ENCODE results near the gene MID2.
"Not testable (repeated sequence)": the region's sequence is repeated elsewhere in the genome, so short reads cannot be mapped to it uniquely, and the experiment has no call there.

The MID2 gene

DNA sequence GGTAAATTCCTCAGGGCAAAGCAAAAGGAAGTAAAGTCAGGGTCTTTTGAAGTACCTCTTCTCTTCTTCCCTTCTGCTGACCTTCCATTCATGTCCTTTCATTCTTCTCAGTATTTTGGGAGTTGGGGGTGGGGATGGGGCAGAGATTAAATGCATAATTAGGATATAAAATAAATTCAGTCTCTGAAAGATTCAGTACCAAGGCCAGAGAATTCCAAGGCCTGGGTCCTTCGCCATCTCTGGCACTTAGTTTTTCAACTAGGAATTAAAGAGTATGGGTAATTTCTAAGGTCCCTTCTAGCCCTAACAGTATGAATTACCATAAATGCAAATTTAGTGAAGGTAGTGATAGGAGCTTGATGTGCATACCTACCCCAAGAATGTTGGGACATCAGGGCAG lies 108.6 kb downstream of the MID2 start:
- no peak for DNase-seq (ENCODE audit: low read depth, low spot score)
- H3K4me3 ChIP-seq (ENCODE audit: low read length): no peak overlapping the region

DNA sequence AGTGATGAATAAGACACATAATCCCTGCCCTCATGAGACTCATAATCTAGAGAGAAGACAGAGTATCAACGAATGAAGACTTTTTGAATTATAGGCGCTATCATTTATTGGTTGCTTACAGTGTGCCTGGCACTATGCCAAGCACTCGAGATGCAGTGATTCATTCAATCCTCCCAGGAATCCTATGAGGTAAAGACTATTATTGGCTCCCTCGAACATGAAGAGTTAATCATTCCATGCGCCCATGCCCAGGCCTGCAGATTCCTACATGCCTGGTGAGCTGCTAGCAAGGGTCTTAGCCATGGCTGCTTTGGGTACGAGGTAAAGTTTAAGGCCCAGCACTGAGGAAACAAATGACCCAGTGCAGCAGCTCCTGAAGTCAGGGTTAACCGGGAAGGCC lies 109.5 kb downstream of the MID2 start:
- no peak overlapping the region for H3K4me3 ChIP-seq (ENCODE audit: low read length)
- no peak for DNase-seq (ENCODE audit: low read depth, low spot score)

DNA sequence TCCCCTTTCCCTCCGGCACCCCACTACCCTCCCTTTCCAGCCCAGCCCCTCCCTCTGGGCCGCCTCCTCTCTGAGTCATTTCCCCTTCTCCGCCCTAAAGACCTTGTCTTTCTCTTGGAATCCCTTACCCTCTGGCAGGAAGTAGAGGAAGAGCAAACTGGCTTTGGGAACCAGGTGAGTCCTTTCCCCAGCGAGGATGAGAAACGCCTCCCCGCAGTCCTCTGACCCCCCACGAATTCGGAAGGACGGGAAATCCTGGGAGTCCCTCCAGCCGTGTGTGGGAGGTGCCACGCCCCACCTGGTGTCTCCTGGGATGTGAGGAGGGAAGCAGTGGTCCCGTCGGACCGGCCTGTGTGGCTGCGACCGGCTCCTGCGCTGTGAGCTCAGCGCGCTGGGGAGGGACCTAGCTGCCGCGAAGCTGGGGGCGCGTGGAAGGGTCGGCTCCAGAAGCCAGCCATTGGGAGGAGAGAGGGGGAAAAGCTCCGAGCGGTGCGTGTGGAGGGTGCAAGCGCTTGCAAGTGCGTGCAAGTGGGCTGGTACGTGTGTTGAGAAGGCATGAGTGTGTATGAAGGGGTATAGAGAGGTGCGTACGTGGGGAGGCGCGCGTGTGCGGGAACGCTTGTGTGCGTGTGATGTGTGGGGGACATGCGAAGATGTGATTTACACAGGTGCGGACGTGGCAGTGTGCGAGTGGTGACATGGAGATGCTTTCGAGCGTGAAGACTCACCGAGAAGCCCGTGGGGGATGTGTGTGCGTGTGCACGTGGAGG lies 110.2 kb downstream of the MID2 start:
- DNase-seq (ENCODE audit: low read depth, low spot score): no peak
- no peak overlapping the region for H3K4me3 ChIP-seq (ENCODE audit: low read length)

DNA sequence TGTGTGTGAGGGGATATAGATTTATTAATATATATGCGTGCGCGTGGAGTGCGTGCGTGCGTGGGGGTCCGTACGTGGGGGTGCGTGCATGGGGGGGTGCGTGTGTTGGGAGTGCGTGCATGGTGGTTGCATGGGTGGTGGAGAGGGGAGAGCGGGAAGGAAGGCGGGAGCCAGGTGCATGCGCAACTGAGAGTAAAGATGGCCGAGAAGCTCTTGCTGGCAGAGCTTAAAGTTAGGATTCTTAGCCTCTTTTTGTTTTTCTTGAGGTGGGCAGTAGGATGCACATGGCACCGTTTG lies 110.7 kb downstream of the MID2 start:
- H3K4me3 ChIP-seq (ENCODE audit: low read length): no peak overlapping the region
- DNase-seq (ENCODE audit: low read depth, low spot score): no peak

DNA sequence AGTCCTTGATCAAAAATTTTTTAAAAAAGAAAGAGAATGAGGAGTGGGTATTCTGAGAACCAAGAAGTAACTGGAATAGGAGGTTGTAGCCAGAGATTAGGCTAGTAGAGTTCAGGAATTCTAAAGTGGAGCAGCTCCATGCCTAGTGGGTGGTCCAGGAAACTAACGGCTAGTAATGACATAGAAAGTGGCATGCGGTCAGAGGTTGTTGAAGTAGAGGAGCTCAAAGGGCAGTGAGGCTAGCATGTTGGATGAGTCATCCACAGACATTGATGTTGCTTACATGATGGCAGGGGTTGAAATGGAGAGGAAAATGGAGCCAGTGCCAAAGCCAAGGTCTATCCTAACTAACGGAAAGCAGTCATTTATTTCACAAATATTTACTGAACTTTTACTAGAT lies 114.4 kb downstream of the MID2 start:
- no peak for DNase-seq (ENCODE audit: low read depth, low spot score)
- H3K4me3 ChIP-seq (ENCODE audit: low read length): no peak overlapping the region

DNA sequence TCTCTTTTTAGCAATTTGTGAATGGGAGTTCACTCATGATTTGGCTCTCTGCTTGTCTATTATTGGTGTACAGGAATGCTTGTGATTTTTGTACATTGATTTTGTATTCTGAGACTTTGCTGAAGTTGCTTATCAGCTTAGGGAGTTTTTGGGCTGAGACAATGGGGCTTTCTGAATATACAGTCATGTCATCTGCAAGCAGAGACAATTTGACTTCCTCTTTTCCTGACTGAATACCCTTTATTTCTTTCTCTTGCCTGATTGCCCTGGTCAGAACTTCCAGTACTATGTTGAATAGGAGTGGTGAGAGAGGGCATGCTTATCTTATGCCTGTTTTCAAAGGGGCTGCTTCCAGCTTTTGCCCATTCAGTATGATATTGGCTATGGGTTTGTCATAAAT lies 129.7 kb downstream of the MID2 start:
- not testable (repeated sequence) for DNase-seq (ENCODE audit: low read depth, low spot score); H3K4me3 ChIP-seq (ENCODE audit: low read length)

DNA sequence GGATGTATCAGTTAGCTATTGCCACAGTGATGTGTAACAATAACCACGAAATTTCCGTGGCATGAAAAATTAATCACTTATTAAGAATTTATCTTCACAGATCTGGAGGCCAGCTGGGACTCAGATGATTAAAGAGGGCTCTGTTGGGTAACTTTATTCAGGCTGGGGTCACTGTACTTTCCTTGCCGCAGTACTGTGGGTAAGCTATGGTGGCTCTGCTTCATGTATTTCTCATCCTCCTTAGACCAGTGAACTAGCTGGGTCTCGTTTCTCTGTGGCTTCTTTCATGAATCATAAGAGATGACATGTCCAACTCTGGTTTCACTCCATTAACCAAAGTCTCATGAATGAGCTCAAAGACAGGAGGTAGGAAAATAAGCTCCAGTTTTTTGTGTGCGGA lies 143.0 kb downstream of the MID2 start:
- no peak for DNase-seq (ENCODE audit: low read depth, low spot score)
- no peak overlapping the region for H3K4me3 ChIP-seq (ENCODE audit: low read length)

DNA sequence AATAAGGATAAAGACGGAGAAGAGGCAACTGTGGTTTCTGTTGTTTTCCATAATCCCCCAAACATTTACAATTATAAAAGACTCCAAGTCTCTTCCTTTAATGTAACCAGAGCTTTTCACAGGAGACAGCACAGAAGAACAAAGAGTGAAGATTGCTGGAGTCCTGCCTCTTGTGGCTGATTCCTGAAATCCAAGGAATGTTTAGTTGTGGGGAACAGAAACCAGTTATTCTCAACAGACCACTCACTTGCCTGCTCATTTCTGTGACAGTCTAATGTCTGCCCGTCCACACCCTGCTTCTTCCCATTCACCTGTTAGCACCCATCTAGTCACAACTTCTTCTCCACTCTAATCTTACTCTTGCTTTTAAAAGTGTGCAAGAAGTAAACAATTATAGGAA lies 144.4 kb downstream of the MID2 start:
- DNase-seq (ENCODE audit: low read depth, low spot score): no peak
- no peak overlapping the region for H3K4me3 ChIP-seq (ENCODE audit: low read length)

DNA sequence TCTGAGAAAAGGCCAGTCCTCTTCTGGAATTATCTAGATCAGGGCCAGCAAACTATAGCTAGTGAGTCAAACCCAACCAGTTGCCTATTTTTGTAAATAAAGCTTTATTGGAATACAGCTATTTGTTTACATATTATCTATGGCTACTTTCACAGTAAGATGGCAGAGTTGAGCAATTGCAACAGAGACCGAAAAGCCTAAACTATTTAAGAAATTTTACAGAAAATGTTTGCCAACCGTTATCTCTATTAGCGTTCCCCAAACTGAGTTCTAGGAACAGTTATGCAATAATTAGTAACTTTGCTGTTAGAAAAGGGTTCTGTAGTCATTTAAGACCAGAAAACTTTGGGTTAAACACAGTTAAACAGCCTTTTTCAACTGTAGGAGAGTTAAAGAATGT lies 146.0 kb downstream of the MID2 start:
- no peak overlapping the region for H3K4me3 ChIP-seq (ENCODE audit: low read length)
- no peak for DNase-seq (ENCODE audit: low read depth, low spot score)

Measured in Jurkat, Clone E6-1 (cell line).